Measurements from ENCODE around the gene TKFC. TPM values are rescaled to one million over a fixed set of nuclear protein-coding genes. Genes with fewer than 3 reads are reported as not detected.

The TKFC gene
- total RNA-seq, 1 experiment from 2014 or later = 168 TPM

DNA sequence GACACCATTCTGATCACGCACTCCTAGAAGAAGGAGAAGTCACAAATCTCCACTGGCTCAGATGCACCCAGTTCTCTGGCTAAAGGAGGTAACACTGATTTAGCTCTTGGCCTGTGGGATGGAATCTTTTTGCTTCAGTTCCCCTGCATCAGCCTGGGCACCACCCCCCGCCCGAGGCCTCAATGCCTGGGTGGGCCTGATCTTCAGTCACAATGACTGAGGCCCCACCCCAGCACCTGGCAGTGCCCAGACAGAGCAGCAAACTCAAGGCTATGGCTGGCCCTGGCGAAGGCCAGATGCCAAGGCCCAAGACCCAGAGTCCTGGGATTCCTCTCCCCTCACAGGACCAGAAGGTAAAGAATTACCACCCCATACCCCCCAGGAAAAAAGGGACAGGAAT lies 23.7 kb downstream of the TKFC start:
- Histone ChIP-seq H3K9me2 (ENCODE audit: insufficient read depth) (no peaks in the 10 kb centered on the region), H2AFZ (no peak overlapping the region), H3K36me3 (ENCODE audit: low read depth) (no peaks in the 10 kb centered on the region), H3K4me2 (no peak overlapping the region), H3K27ac (no peak overlapping the region), H4K20me1 (ENCODE audit: insufficient read depth) (no peaks in the 10 kb centered on the region), H3K4me1 (replicated peaks; ENCODE audit: insufficient read depth) (peaks cover 10% of the 10 kb centered on the region), H3K4me3 (no peak overlapping the region), H3K27me3 (ENCODE audit: insufficient read depth, low read depth) (no peaks in the 10 kb centered on the region), H3K9me3 (ENCODE audit: insufficient read depth, low read depth) (no peaks in the 10 kb centered on the region), H3F3A (ENCODE audit: insufficient read depth, low read depth) (peaks cover 5% of the 10 kb centered on the region; the same call in 1 of the 2 replicates), H3K79me2 (ENCODE audit: low read depth) (peaks cover 19% of the 10 kb centered on the region)
- TF ChIP-seq EZH2 (IDR thresholded peaks at IDR 0.05; ENCODE audit: low read depth) = no peak
- TF ChIP-seq CTCF (conservative IDR thresholded peaks at IDR 0.05) = no peak
- no peak for DNase-seq
- intact Hi-C loops (cut with micrococcal nuclease; ENCODE audit: unreplicated experiment) = no loop called here
- ChIA-PET POLR2A (ENCODE audit: unreplicated experiment) (interaction anchor here (0.7 kb wide), 1 partner anchor 395 kb away, joined by 11 read pairs; no protein-coding TSS in a partner anchor), CTCF (no interaction called here)
- BruUV-seq (replicated peaks) = no TSS peak

GRCh38 chr11:61357233-61357893 lies 24.3 kb downstream of the TKFC start:
- no peak for TF ChIP-seq CTCF (conservative IDR thresholded peaks at IDR 0.05)
- TF ChIP-seq EZH2 (IDR thresholded peaks at IDR 0.05; ENCODE audit: low read depth) = no peak
- Histone ChIP-seq H3K36me3 (ENCODE audit: low read depth) (no peaks in the 10 kb centered on the region), H3K79me2 (ENCODE audit: low read depth) (peaks cover 20% of the 10 kb centered on the region), H3K4me3 (no peak overlapping the region), H3K27me3 (ENCODE audit: insufficient read depth, low read depth) (no peaks in the 10 kb centered on the region), H3K4me2 (no peak overlapping the region), H3K9me2 (ENCODE audit: insufficient read depth) (no peaks in the 10 kb centered on the region), H3F3A (ENCODE audit: insufficient read depth, low read depth) (peaks cover 6% of the 10 kb centered on the region; the same call in 1 of the 2 replicates), H4K20me1 (ENCODE audit: insufficient read depth) (no peaks in the 10 kb centered on the region), H3K27ac (no peak overlapping the region), H2AFZ (no peak overlapping the region), H3K4me1 (replicated peaks; ENCODE audit: insufficient read depth) (peaks cover 10% of the 10 kb centered on the region), H3K9me3 (ENCODE audit: insufficient read depth, low read depth) (no peaks in the 10 kb centered on the region)
- intact Hi-C loops (cut with micrococcal nuclease; ENCODE audit: unreplicated experiment) = no loop called here
- CTCF ChIA-PET = interaction anchor here (0.5 kb wide), 1 partner anchor 510 kb away, joined by 6 read pairs; no protein-coding TSS in a partner anchor
- POLR2A ChIA-PET (ENCODE audit: unreplicated experiment) = interaction anchor here (0.7 kb wide), 1 partner anchor 396 kb away, joined by 11 read pairs; no protein-coding TSS in a partner anchor
- no peak for DNase-seq
- no TSS peak for BruUV-seq (replicated peaks)

DNA sequence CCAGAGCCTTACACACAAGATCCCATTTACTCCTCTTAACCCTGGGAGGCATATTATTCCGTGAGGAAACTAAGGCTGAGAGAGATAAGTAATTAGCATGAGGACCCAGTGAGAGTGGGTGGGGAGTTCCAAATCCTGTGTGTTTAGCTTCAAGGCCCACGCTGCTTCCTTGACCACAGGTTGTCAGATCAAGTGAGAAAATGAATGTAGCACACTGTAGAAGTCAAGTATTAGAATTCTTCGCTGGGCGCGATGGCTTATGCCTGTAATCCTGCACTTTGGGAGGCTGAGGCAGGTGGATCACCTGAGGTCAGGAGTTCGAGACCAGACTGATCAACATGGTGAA lies 24.8 kb downstream of the TKFC start:
- Histone ChIP-seq H3K4me3 (no peak overlapping the region), H4K20me1 (ENCODE audit: insufficient read depth) (no peaks in the 10 kb centered on the region), H2AFZ (no peak overlapping the region), H3K27ac (no peak overlapping the region), H3K27me3 (ENCODE audit: insufficient read depth, low read depth) (no peaks in the 10 kb centered on the region), H3K36me3 (ENCODE audit: low read depth) (no peaks in the 10 kb centered on the region), H3K79me2 (ENCODE audit: low read depth) (peaks cover 25% of the 10 kb centered on the region), H3K4me2 (no peak overlapping the region), H3K9me2 (ENCODE audit: insufficient read depth) (no peaks in the 10 kb centered on the region), H3F3A (ENCODE audit: insufficient read depth, low read depth) (peaks cover 12% of the 10 kb centered on the region; the same call in 1 of the 2 replicates), H3K9me3 (ENCODE audit: insufficient read depth, low read depth) (no peaks in the 10 kb centered on the region), H3K4me1 (replicated peaks; ENCODE audit: insufficient read depth) (peaks cover 10% of the 10 kb centered on the region)
- CTCF ChIA-PET = interaction anchor here (0.5 kb wide), 1 partner anchor 509 kb away, joined by 6 read pairs; no protein-coding TSS in a partner anchor
- intact Hi-C loops (cut with micrococcal nuclease; ENCODE audit: unreplicated experiment) = no loop called here
- no peak for TF ChIP-seq CTCF (conservative IDR thresholded peaks at IDR 0.05)
- no peak for TF ChIP-seq EZH2 (IDR thresholded peaks at IDR 0.05; ENCODE audit: low read depth)
- POLR2A ChIA-PET (ENCODE audit: unreplicated experiment) = no interaction called here
- DNase-seq = no peak
- BruUV-seq (replicated peaks) = no TSS peak

All from PC-9 (cell line).